Calu3 (cell line): Measurements from ENCODE around the gene IFNG. TPM values are rescaled to one million over a fixed set of nuclear protein-coding genes. Genes with fewer than 3 reads are reported as not detected.

Experiments used
- BruUV-seq: library from RNA; stranded (reverse); fragments of 400-500 nt; replicated peaks from 2 replicates; lab custom pipeline; 2021; lab: Mats Ljungman, UMichigan
- CTCF ChIA-PET: fragments of 300-600 bp; sonication (Branson Sonifier 250); formaldehyde crosslinking; loops from one replicate; lab custom pipeline; 2022; ENCODE audit warnings: antibody characterized with exemption; lab: Charles Lee
- DNase-seq: peaks from one replicate; pipeline ENCODE4 v3.0.0; 2022
- H3K27ac Mint-ChIP-seq: one replicate; pipeline ENCODE4 v1.8.0; 2022; ENCODE audit warnings: mixed read lengths; ENCODE audit not compliant: unreplicated experiment
- H3K27me3 Mint-ChIP-seq: one replicate; pipeline ENCODE4 v1.8.0; 2022; ENCODE audit warnings: mixed read lengths; ENCODE audit not compliant: unreplicated experiment
- H3K36me3 Mint-ChIP-seq: one replicate; pipeline ENCODE4 v1.8.0; 2022; ENCODE audit warnings: mild to moderate bottlenecking, moderate library complexity, mixed read lengths; ENCODE audit not compliant: insufficient read depth, unreplicated experiment
- H3K4me1 Mint-ChIP-seq: one replicate; pipeline ENCODE4 v1.8.0; 2022; ENCODE audit warnings: mild to moderate bottlenecking, low read depth, mixed read lengths; ENCODE audit not compliant: unreplicated experiment
- H3K4me3 Mint-ChIP-seq: one replicate; pipeline ENCODE4 v1.8.0; 2022; ENCODE audit warnings: mild to moderate bottlenecking, low read depth, moderate library complexity, mixed read lengths; ENCODE audit not compliant: unreplicated experiment
- H3K9me3 Mint-ChIP-seq: one replicate; pipeline ENCODE4 v1.8.0; 2022; ENCODE audit warnings: low read depth, mixed read lengths; ENCODE audit not compliant: unreplicated experiment
- CTCF ChIP-seq: fragments of 200-600 bp; IDR thresholded peaks from one replicate; pipeline ENCODE4 v1.8.0; 2022; ENCODE audit warnings: antibody characterized with exemption; ENCODE audit not compliant: unreplicated experiment
- intact Hi-C: fragments of 100-400 bp; cut with micrococcal nuclease; formaldehyde crosslinking; loops from one replicate; pipeline ENCODE4 v1.10.0; 2022; ENCODE audit not compliant: unreplicated experiment
- total RNA-seq: library from RNA; stranded (reverse); gene quantifications from 2 replicates; pipeline ENCODE4 v1.2.3, GENCODE V29; 2022

IFNG gene
- total RNA-seq, 1 experiment from 2014 or later: not detected

DNA sequence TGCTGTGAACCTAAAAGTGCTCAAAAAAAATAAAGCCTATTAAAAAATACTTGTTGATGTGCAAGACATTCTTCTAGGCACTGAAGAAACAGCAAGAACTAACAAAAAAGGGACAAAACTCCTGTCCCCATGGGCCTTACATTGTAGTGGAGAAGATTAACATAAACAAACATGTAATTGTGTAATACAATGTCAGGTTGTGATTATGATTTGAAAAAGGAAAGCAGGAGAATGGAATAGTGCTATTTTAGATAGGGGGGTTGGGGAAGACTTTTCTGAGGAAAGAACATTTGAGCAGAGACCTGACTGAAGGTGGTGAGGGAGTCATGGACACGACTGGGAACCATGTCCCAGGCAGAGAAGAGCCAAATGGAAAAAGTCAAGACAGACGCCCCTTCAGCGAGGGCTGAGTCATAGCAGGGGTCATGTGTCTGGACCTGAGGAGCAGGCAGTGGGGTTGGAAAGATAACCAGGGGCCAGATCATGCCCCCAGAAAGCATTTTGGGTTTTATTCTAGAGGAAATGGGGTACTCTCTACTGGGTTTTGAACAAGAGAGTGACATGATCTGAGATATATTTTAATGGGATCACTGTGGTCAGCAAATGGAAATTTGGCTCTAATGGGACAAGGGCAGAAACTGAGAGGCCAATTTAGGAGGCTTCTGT lies 19.4 kb upstream of the IFNG start:
- no TSS peak for BruUV-seq
- CTCF ChIA-PET: no interaction called here
- no peak for TF ChIP-seq CTCF
- Mint-ChIP-seq H3K27me3 (peaks cover 79% of the 10 kb centered on the region), H3K9me3 (no peaks in the 10 kb centered on the region), H3K36me3 (no peaks in the 10 kb centered on the region), H3K27ac (no peak overlapping the region), H3K4me3 (no peak overlapping the region), H3K4me1 (no peaks in the 10 kb centered on the region)
- no peak for DNase-seq
- intact Hi-C loops: no loop called here

GRCh38 chr12:68178184-68178583 lies 18.6 kb upstream of the IFNG start:
- DNase-seq: no peak
- Mint-ChIP-seq H3K36me3 (no peaks in the 10 kb centered on the region), H3K27me3 (peaks cover 71% of the 10 kb centered on the region), H3K27ac (no peak overlapping the region), H3K4me1 (no peaks in the 10 kb centered on the region), H3K9me3 (no peaks in the 10 kb centered on the region), H3K4me3 (no peak overlapping the region)
- no peak for TF ChIP-seq CTCF
- intact Hi-C loops: no loop called here
- BruUV-seq: no TSS peak
- CTCF ChIA-PET: no interaction called here

DNA sequence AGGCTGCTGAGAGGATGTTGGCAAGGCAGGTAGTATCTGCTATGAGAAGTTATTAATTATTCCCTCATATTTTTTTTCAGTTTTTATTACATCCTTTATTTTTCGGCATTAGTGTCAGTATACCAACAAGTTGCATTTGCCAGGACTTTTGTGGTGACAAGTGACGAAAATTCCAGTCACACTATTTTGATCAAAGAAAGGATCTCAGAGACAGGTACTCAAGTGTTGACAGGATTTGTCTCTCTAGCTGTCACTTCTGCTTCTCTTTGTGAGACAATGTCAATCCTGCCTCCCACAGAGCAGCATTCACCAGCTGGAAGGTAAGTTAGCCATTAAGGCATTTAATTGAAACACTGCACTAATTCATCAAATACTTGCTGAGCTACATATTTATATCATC lies 18.0 kb upstream of the IFNG start:
- no peaks in the 10 kb centered on the region for H3K36me3 Mint-ChIP-seq
- H3K27me3 Mint-ChIP-seq: peaks cover 70% of the 10 kb centered on the region
- no peak overlapping the region for H3K27ac Mint-ChIP-seq
- intact Hi-C loops: no loop called here
- BruUV-seq: no TSS peak
- H3K4me3 Mint-ChIP-seq: no peak overlapping the region
- no peak for DNase-seq
- CTCF ChIA-PET: interaction anchor here (1.3 kb wide), 1 partner anchor 46 kb away, joined by 4 read pairs; no protein-coding TSS in a partner anchor
- no peaks in the 10 kb centered on the region for H3K4me1 Mint-ChIP-seq
- no peak for TF ChIP-seq CTCF
- no peaks in the 10 kb centered on the region for H3K9me3 Mint-ChIP-seq

- peaks cover 61% of the 10 kb centered on the region for H3K27me3 Mint-ChIP-seq
- CTCF ChIA-PET: interaction anchor here (0.5 to 1.3 kb wide), 2 partner anchors 47 to 135 kb away, joined by 4 read pairs; no protein-coding TSS in a partner anchor
- no peaks in the 10 kb centered on the region for H3K4me1 Mint-ChIP-seq
- intact Hi-C loops: no loop called here
- DNase-seq: no peak
- H3K36me3 Mint-ChIP-seq: no peaks in the 10 kb centered on the region
- no TSS peak for BruUV-seq
- no peaks in the 10 kb centered on the region for H3K9me3 Mint-ChIP-seq
- H3K4me3 Mint-ChIP-seq: no peak overlapping the region
- TF ChIP-seq CTCF: no peak
- H3K27ac Mint-ChIP-seq: no peak overlapping the region
These were observed 16.7 kb upstream of the IFNG start for GRCh38 chr12:68176257-68176656.
